Transverse colon (tissue), 4 donors: Measurements from ENCODE around the gene MYB. TPM values are rescaled to one million over a fixed set of nuclear protein-coding genes. Genes with fewer than 3 reads are reported as not detected.
A peak's percentile ranks its signal among the peaks of the same experiment; 100 is the strongest.

Experiments
- DNase-seq: peaks from one replicate; pipeline ENCODE4 v3.0.0-alpha.2; 2019
- H3K27ac ChIP-seq, 4 donors: fragments of 200-600 bp; sonication (generic); 2 replicates each; pipeline ENCODE4 v1.5.1; 2016 to 2018; ENCODE audit warnings: inconsistent platforms in 4 of 4
- H3K27me3 ChIP-seq: fragments of 200-600 bp; sonication (generic); 2 replicates; pipeline ENCODE4 v1.5.1; 2017; ENCODE audit warnings: inconsistent platforms
- H3K36me3 ChIP-seq, 4 donors: fragments of 200-600 bp; sonication (generic); 2 replicates each; pipeline ENCODE4 v1.5.1; 2017 to 2019; ENCODE audit warnings: inconsistent platforms in 4 of 4
- H3K4me1 ChIP-seq, 4 donors: fragments of 200-600 bp; sonication (generic); 2 replicates each; pipeline ENCODE4 v1.5.1; 2017 to 2020; ENCODE audit warnings: inconsistent platforms in 4 of 4
- H3K4me3 ChIP-seq, 4 donors: fragments of 200-600 bp; sonication (generic); 1 replicate in 1 of 4; 2 replicates in 3 of 4; pipeline versions ENCODE4 v1.5.1 to v1.6.1; 2017 to 2019; ENCODE audit warnings: inconsistent platforms in 4 of 4
- H3K9me3 ChIP-seq, 2 donors: fragments of 200-600 bp; sonication (generic); 2 replicates each; pipeline ENCODE4 v1.5.1; 2017 to 2019; ENCODE audit warnings: inconsistent platforms in 2 of 2
- CTCF ChIP-seq, 5 experiments: fragments of 200-600 bp in 3 of 5; fragments of 450-650 bp in 2 of 5; sonication (generic) in 3 of 5; IDR thresholded peaks; 1 replicate in 2 of 5; 2 replicates in 3 of 5; pipeline ENCODE4 v1.5.1; 2016 to 2017; ENCODE audit warnings: antibody characterized with exemption in 5 of 5, inconsistent platforms in 3 of 5, mild to moderate bottlenecking in 2 of 5, moderate library complexity in 1 of 5
- EP300 ChIP-seq: sonication (generic); formaldehyde crosslinking; IDR thresholded peaks from one replicate; pipeline ENCODE4 v1.6.1; 2017; ENCODE audit warnings: antibody characterized with exemption, low read depth
- POLR2A ChIP-seq: fragments of 450-650 bp; IDR thresholded peaks from one replicate; pipeline ENCODE4 v1.6.1; 2016; ENCODE audit warnings: antibody characterized with exemption, mild to moderate bottlenecking, moderate library complexity
- POLR2AphosphoS5 ChIP-seq, 3 donors: sonication (generic); formaldehyde crosslinking; IDR thresholded peaks; one replicate each; pipeline ENCODE4 v1.6.1; 2016; ENCODE audit warnings: antibody characterized with exemption in 3 of 3
- WGBS, 2 donors: methylation state at CpG; one replicate each; pipeline ENCODE4 v1.1.5; 2018; ENCODE audit warnings: low coverage in 1 of 2; 5-methylcytosine and 5-hydroxymethylcytosine counted together
- in situ Hi-C, 4 donors: fragments of 200-750 bp; cut with MboI; loops; one replicate each; pipeline versions ENCODE4 v1.15.0 to v1.15.1; 2017; ENCODE audit warnings: low sequenced_read_pairs in 3 of 4, low pct_ligation_motif_present in 1 of 4, low pct_unique_long_range_greater_than_20kb in 1 of 4
- intact Hi-C: fragments of 100-400 bp; cut with DNase I; formaldehyde crosslinking; loops from one replicate; pipeline ENCODE4 v1.15.1; 2023; ENCODE audit warnings: low total_unique reads
- small RNA-seq, 4 donors: library from RNA; depleted of rRNA; stranded (forward); fragments of <200 nt; gene quantifications; one replicate each; pipeline ENCODE3, GENCODE V24; 2016
- total RNA-seq, 4 donors: library from RNA; depleted of rRNA; stranded (reverse); fragments of >200 nt; gene quantifications; one replicate each; pipeline ENCODE4 v1.1.0, GENCODE V29; 2016

Gene MYB
- total RNA-seq, 4 donors from 2014 or later: 20.9 to 64.1 (median 46.6) TPM

GRCh38 chr6:135268263-135268662 is 87.2 kb downstream of the MYB start:
- intact Hi-C loops: no loop called here
- no peaks in the 10 kb centered on the region for H3K36me3 ChIP-seq
- peak overlapping the region; percentile 67 to 89 (median 89) for H3K27ac ChIP-seq
- H3K4me3 ChIP-seq: no peak overlapping the region
- no peaks in the 10 kb centered on the region for H3K27me3 ChIP-seq
- H3K4me1 ChIP-seq: peaks cover 8 to 70% (median 49%) of the 10 kb centered on the region in 4 donors
- no peak for DNase-seq
- WGBS, 2 donors: 87 to 100% methylated on average over 1 to 3 of the region's 3 CpGs
- in situ Hi-C loops: no loop called here
- no peaks in the 10 kb centered on the region for H3K9me3 ChIP-seq
- no peak for TF ChIP-seq POLR2A
- TF ChIP-seq EP300: no peak
- no peak for TF ChIP-seq POLR2AphosphoS5 (IDR thresholded peaks at IDR 0.05)
- TF ChIP-seq CTCF (IDR thresholded peaks at IDR 0.05): no peak

GRCh38 chr6:135268740-135269139 is 87.6 kb downstream of the MYB start:
- Histone ChIP-seq H3K27me3 (no peaks in the 10 kb centered on the region), H3K36me3 (no peaks in the 10 kb centered on the region), H3K27ac (peak overlapping the region; percentile 67 to 89 (median 89)), H3K9me3 (no peaks in the 10 kb centered on the region), H3K4me3 (no peak overlapping the region), H3K4me1 (peaks cover 8 to 70% (median 49%) of the 10 kb centered on the region in 4 donors)
- DNase-seq: no peak
- intact Hi-C loops (no loop called here), in situ Hi-C loops (no loop called here)
- WGBS, 2 donors: 50 to 78% methylated on average over 1 to 3 of the region's 3 CpGs
- TF ChIP-seq EP300 (no peak), POLR2A (no peak), POLR2AphosphoS5 (IDR thresholded peaks at IDR 0.05) (no peak), CTCF (IDR thresholded peaks at IDR 0.05) (no peak)

Small RNA genes lying within 50 kb of the gene (small RNA-seq; reads per million reads assigned to genes)
- gene MIR548A2: 0 reads per million in 4 donors

Other genes starting within 250 kb of the MYB start
- gene ALDH8A1, start 231.2 kb upstream of the MYB start, total RNA-seq: 1 to 10 TPM in 3 of 4 donors, not detected in 1; 1.1 to 2.9 (median 2.5) TPM
- gene HBS1L, start 126.5 kb upstream of the MYB start, total RNA-seq: 10 to 100 TPM; 18.9 to 33.2 (median 27.1) TPM